ENCODE measurements around the gene DONSON.

DONSON gene

DNA sequence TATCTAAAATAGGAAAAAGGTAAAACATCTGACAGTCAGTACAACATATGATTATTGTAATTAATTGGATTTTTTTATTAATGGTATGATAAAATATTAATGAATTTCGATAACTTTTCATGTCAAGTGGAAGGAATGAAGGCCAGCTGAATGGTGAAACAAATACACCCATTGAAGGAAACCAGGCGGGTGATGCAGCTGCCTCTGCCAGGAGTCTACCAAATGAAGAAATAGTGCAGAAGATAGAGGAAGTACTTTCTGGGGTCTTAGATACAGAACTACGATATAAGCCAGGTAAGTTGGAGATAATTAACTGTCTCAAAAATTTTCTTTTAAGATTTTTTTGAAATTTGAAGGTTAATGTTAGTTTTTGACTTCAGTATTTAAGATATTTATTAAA, 42.4 kb downstream of the DONSON start:
- no peak for TF ChIP-seq EZH2 (IDR thresholded peaks at IDR 0.05; ENCODE audit: borderline replicate concordance, low read depth, low read length, severe bottlenecking)
- TF ChIP-seq, protein P1, sequence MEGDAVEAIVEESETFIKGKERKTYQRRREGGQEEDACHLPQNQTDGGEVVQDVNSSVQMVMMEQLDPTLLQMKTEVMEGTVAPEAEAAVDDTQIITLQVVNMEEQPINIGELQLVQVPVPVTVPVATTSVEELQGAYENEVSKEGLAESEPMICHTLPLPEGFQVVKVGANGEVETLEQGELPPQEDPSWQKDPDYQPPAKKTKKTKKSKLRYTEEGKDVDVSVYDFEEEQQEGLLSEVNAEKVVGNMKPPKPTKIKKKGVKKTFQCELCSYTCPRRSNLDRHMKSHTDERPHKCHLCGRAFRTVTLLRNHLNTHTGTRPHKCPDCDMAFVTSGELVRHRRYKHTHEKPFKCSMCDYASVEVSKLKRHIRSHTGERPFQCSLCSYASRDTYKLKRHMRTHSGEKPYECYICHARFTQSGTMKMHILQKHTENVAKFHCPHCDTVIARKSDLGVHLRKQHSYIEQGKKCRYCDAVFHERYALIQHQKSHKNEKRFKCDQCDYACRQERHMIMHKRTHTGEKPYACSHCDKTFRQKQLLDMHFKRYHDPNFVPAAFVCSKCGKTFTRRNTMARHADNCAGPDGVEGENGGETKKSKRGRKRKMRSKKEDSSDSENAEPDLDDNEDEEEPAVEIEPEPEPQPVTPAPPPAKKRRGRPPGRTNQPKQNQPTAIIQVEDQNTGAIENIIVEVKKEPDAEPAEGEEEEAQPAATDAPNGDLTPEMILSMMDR (IDR thresholded peaks at IDR 0.05; ENCODE audit: borderline replicate concordance, extremely low read depth, low read length, poor library complexity, severe bottlenecking) = no peak
- Histone ChIP-seq H3K4me3 (ENCODE audit: low read depth in 1 of 2, low read length in 2 of 2) (no peak overlapping the region; a peak in 2 of 4 replicates), H3K79me2 (ENCODE audit: insufficient read depth, low read length) (peaks cover 98% of the 10 kb centered on the region), H3K4me1 (ENCODE audit: insufficient read depth, low read length) (peaks cover 47% of the 10 kb centered on the region), H3K27ac (ENCODE audit: low read length) (no peak overlapping the region), H3K36me3 (ENCODE audit: insufficient read depth, low read length) (peaks cover 55% of the 10 kb centered on the region), H2AFZ (ENCODE audit: low read depth, low read length) (no peak overlapping the region), H4K20me1 (ENCODE audit: insufficient read depth, low read length) (peaks cover 60% of the 10 kb centered on the region), H3K4me2 (ENCODE audit: insufficient read depth, low read length) (peak overlapping the region; percentile 85; the same call in 1 of the 2 replicates), H3K9me3 (ENCODE audit: insufficient read depth, low read length, severe bottlenecking) (no peaks in the 10 kb centered on the region), H3K9ac (ENCODE audit: low read depth, low read length) (no peak overlapping the region), H3K27me3 (ENCODE audit: insufficient read depth, low read length, poor library complexity) (no peaks in the 10 kb centered on the region)
- ATAC-seq (ENCODE audit: insufficient read depth, low read depth) (no peak), DNase-seq (no peak)

DNA sequence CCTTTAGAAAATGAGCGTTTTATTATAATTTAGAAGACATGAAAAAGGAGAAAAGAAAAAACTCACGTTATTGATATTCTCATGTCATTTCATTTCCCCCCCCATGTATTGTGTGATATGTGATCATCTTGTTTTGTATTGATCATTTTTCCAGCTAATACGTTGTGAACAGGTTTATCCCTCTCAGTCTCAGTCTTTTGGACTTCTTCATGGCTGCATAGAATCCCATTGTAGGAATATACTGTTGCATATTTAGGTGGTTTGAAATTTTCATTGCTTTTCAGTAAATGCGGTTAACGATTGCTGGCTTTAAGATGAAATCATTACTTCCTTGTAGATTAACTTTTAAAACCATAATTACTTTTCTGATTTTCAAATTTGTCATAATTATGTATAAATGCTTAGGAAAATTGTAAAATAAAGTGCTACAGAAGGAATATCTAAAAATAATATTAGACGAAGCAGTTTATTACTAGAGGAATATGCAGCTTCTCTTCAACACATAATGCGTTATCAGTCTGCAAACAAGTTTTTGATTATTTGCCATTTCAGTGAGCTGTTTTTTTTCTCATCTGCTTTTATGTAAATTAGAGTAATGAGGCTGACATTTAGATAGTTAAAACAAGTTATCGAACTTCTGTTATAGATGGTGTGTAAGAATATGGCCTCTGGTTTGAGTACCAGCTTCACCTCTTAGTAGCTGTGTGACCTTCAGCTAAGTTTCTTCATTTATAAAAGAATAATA, 43.9 kb downstream of the DONSON start:
- Histone ChIP-seq H3K79me2 (ENCODE audit: insufficient read depth, low read length) (peaks cover 98% of the 10 kb centered on the region), H3K9ac (ENCODE audit: low read depth, low read length) (peak overlapping the region; percentile 94), H4K20me1 (ENCODE audit: insufficient read depth, low read length) (peaks cover 45% of the 10 kb centered on the region), H3K27ac (ENCODE audit: low read length) (peak overlapping the region; percentile 5; the same call in 1 of the 2 replicates), H3K4me1 (ENCODE audit: insufficient read depth, low read length) (peaks cover 48% of the 10 kb centered on the region), H3K4me3 (ENCODE audit: low read depth in 1 of 2, low read length in 2 of 2) (peak overlapping the region; percentile 71 to 86), H3K9me3 (ENCODE audit: insufficient read depth, low read length, severe bottlenecking) (no peaks in the 10 kb centered on the region), H3K27me3 (ENCODE audit: insufficient read depth, low read length, poor library complexity) (no peaks in the 10 kb centered on the region), H3K4me2 (ENCODE audit: insufficient read depth, low read length) (peak overlapping the region; percentile 85), H2AFZ (ENCODE audit: low read depth, low read length) (no peak overlapping the region), H3K36me3 (ENCODE audit: insufficient read depth, low read length) (peaks cover 41% of the 10 kb centered on the region)
- ATAC-seq (ENCODE audit: insufficient read depth, low read depth) = no peak
- no peak for DNase-seq
- TF ChIP-seq, protein P1 (IDR thresholded peaks at IDR 0.05; ENCODE audit: borderline replicate concordance, extremely low read depth, low read length, poor library complexity, severe bottlenecking) = no peak
- no peak for TF ChIP-seq EZH2 (IDR thresholded peaks at IDR 0.05; ENCODE audit: borderline replicate concordance, low read depth, low read length, severe bottlenecking)

DNA sequence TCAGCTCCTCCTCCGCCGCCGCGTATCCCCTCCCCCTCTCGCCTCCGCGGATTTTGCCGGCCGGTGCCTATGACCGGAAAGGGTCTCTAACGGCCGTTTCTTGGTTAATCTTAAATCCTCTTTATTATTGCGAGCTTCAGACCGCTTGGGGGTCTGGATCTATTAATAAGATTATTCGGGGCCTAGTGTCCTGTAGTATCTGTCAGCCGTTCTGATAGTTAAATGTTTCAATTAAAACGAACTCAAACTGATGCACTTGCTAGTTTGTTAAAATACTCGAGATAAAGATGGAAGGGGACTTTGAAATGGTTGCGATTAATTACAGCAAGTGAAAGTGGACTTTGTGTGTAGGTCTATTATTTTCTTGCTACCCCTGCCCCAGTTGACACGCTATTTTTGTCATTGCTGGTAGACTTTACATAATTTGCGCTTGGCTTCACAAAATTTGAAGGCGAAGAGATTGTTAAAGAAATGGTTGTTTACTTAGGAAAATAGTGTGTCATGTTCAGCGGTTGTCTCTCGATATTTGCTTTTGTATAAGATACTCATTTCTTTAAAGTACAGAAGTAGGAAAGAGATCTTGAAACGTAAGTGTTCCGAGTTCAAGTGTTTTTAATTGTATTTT, 44.9 kb downstream of the DONSON start:
- peak overlapping the region; percentile 85 for H3K4me2 ChIP-seq (ENCODE audit: insufficient read depth, low read length)
- peak overlapping the region; percentile 94 for H3K9ac ChIP-seq (ENCODE audit: low read depth, low read length)
- H2AFZ ChIP-seq (ENCODE audit: low read depth, low read length) = peak overlapping the region; percentile 65
- H3K9me3 ChIP-seq (ENCODE audit: insufficient read depth, low read length, severe bottlenecking) = no peaks in the 10 kb centered on the region
- peaks cover 96% of the 10 kb centered on the region for H3K79me2 ChIP-seq (ENCODE audit: insufficient read depth, low read length)
- DNase-seq (no peak), ATAC-seq (ENCODE audit: insufficient read depth, low read depth) (peak; percentile 3; the same call in 1 of the 3 replicates)
- TF ChIP-seq, protein P1 (IDR thresholded peaks at IDR 0.05; ENCODE audit: borderline replicate concordance, extremely low read depth, low read length, poor library complexity, severe bottlenecking) = no peak
- TF ChIP-seq EZH2 (IDR thresholded peaks at IDR 0.05; ENCODE audit: borderline replicate concordance, low read depth, low read length, severe bottlenecking) = no peak
- peak overlapping the region; percentile 90 for H3K27ac ChIP-seq (ENCODE audit: low read length)
- H3K36me3 ChIP-seq (ENCODE audit: insufficient read depth, low read length) = peaks cover 41% of the 10 kb centered on the region
- no peaks in the 10 kb centered on the region for H3K27me3 ChIP-seq (ENCODE audit: insufficient read depth, low read length, poor library complexity)
- H4K20me1 ChIP-seq (ENCODE audit: insufficient read depth, low read length) = peaks cover 37% of the 10 kb centered on the region; the same call in 1 of the 2 replicates
- peaks cover 53% of the 10 kb centered on the region for H3K4me1 ChIP-seq (ENCODE audit: insufficient read depth, low read length)
- H3K4me3 ChIP-seq (ENCODE audit: low read depth in 1 of 2, low read length in 2 of 2) = peak overlapping the region; percentile 71 to 86

All from DND-41 (cell line).